ENCODE measurements around the gene FAM124B. TPM values are rescaled to one million over a fixed set of nuclear protein-coding genes. Genes with fewer than 3 reads are reported as not detected.

Gene FAM124B
- total RNA-seq, 1 experiment from 2014 or later: not detected

GRCh38 chr2:224436634-224437033, 34.7 kb upstream of the FAM124B start:
- Histone ChIP-seq H3K36me3 (ENCODE audit: control insufficient read depth, insufficient read depth, low read length) (no peaks in the 10 kb centered on the region), H3K4me1 (peaks cover 12% of the 10 kb centered on the region), H3K27me3 (replicated peaks; ENCODE audit: control insufficient read depth, insufficient read depth, low read length) (no peaks in the 10 kb centered on the region; the same call in 1 of the 2 replicates), H3K4me3 (ENCODE audit: low read depth, low read length) (no peak overlapping the region), H3K9me3 (no peaks in the 10 kb centered on the region)
- H3K9me3 Mint-ChIP-seq (ENCODE audit: unreplicated experiment): peaks cover 19% of the 10 kb centered on the region
- CTCF ChIA-PET: no interaction called here
- POLR2A ChIA-PET: no interaction called here
- no peak for DNase-seq
- no TSS peak for BruUV-seq (replicated peaks)
- TF ChIP-seq CTCF (IDR thresholded peaks at IDR 0.05; ENCODE audit: insufficient read depth in 1 of 2, low read depth in 1 of 2, low read length in 1 of 2, severe bottlenecking in 1 of 2, unreplicated experiment in 1 of 2): no peak
- no peaks in the 10 kb centered on the region for H3K36me3 Mint-ChIP-seq (ENCODE audit: insufficient read depth, unreplicated experiment)
- H3K4me3 Mint-ChIP-seq (ENCODE audit: unreplicated experiment): no peak overlapping the region
- H3K27me3 Mint-ChIP-seq (ENCODE audit: insufficient read depth, unreplicated experiment): peaks cover 3% of the 10 kb centered on the region
- H3K4me1 Mint-ChIP-seq (ENCODE audit: low read depth, unreplicated experiment): peaks cover 7% of the 10 kb centered on the region
- H3K27ac Mint-ChIP-seq (ENCODE audit: unreplicated experiment): no peak overlapping the region
- intact Hi-C loops (cut with micrococcal nuclease; ENCODE audit: unreplicated experiment): no loop called here

GRCh38 chr2:224434618-224435017, 32.7 kb upstream of the FAM124B start:
- Histone ChIP-seq H3K27me3 (replicated peaks; ENCODE audit: control insufficient read depth, insufficient read depth, low read length) (no peaks in the 10 kb centered on the region; the same call in 1 of the 2 replicates), H3K9me3 (0 out of 2 replicates have a peak, but pooled peaks cover 4% of the 10 kb centered on the region), H3K4me1 (peaks cover 12% of the 10 kb centered on the region), H3K36me3 (ENCODE audit: control insufficient read depth, insufficient read depth, low read length) (no peaks in the 10 kb centered on the region), H3K4me3 (ENCODE audit: low read depth, low read length) (no peak overlapping the region)
- no peaks in the 10 kb centered on the region for H3K36me3 Mint-ChIP-seq (ENCODE audit: insufficient read depth, unreplicated experiment)
- peaks cover 7% of the 10 kb centered on the region for H3K4me1 Mint-ChIP-seq (ENCODE audit: low read depth, unreplicated experiment)
- no peaks in the 10 kb centered on the region for H3K27me3 Mint-ChIP-seq (ENCODE audit: insufficient read depth, unreplicated experiment)
- intact Hi-C loops (cut with micrococcal nuclease; ENCODE audit: unreplicated experiment): no loop called here
- ChIA-PET CTCF (no interaction called here), POLR2A (no interaction called here)
- peaks cover 18% of the 10 kb centered on the region for H3K9me3 Mint-ChIP-seq (ENCODE audit: unreplicated experiment)
- DNase-seq: no peak
- H3K27ac Mint-ChIP-seq (ENCODE audit: unreplicated experiment): no peak overlapping the region
- no peak overlapping the region for H3K4me3 Mint-ChIP-seq (ENCODE audit: unreplicated experiment)
- BruUV-seq (replicated peaks): no TSS peak
- no peak for TF ChIP-seq CTCF (IDR thresholded peaks at IDR 0.05; ENCODE audit: insufficient read depth in 1 of 2, low read depth in 1 of 2, low read length in 1 of 2, severe bottlenecking in 1 of 2, unreplicated experiment in 1 of 2)

GRCh38 chr2:224433442-224433841, 31.5 kb upstream of the FAM124B start:
- Histone ChIP-seq H3K4me3 (ENCODE audit: low read depth, low read length) (no peak overlapping the region), H3K9me3 (0 out of 2 replicates have a peak, but pooled peaks cover 4% of the 10 kb centered on the region), H3K27me3 (replicated peaks; ENCODE audit: control insufficient read depth, insufficient read depth, low read length) (no peaks in the 10 kb centered on the region; the same call in 1 of the 2 replicates), H3K36me3 (ENCODE audit: control insufficient read depth, insufficient read depth, low read length) (no peaks in the 10 kb centered on the region), H3K4me1 (peaks cover 12% of the 10 kb centered on the region)
- Mint-ChIP-seq H3K27me3 (ENCODE audit: insufficient read depth, unreplicated experiment) (no peaks in the 10 kb centered on the region), H3K4me3 (ENCODE audit: unreplicated experiment) (no peak overlapping the region), H3K9me3 (ENCODE audit: unreplicated experiment) (peaks cover 18% of the 10 kb centered on the region), H3K36me3 (ENCODE audit: insufficient read depth, unreplicated experiment) (no peaks in the 10 kb centered on the region), H3K27ac (ENCODE audit: unreplicated experiment) (no peak overlapping the region), H3K4me1 (ENCODE audit: low read depth, unreplicated experiment) (no peaks in the 10 kb centered on the region)
- POLR2A ChIA-PET: no interaction called here
- CTCF ChIA-PET: no interaction called here
- no TSS peak for BruUV-seq (replicated peaks)
- no peak for TF ChIP-seq CTCF (IDR thresholded peaks at IDR 0.05; ENCODE audit: insufficient read depth in 1 of 2, low read depth in 1 of 2, low read length in 1 of 2, severe bottlenecking in 1 of 2, unreplicated experiment in 1 of 2)
- no peak for DNase-seq
- intact Hi-C loops (cut with micrococcal nuclease; ENCODE audit: unreplicated experiment): no loop called here
